NCI-H69 (cell line): ENCODE results near the gene ETV3.

Experiments
- DNase-seq: peaks from one replicate; lab custom pipeline; 2025; lab: John Stamatoyannopoulos, UW

Gene ETV3

GRCh38 chr1:157161901-157162300 lies 23.7 kb upstream of the ETV3 start:
- no peak for DNase-seq

- DNase-seq, result no peak
These were observed 20.8 kb upstream of the ETV3 start for GRCh38 chr1:157158967-157159366.

GRCh38 chr1:157157501-157158190 lies 19.5 kb upstream of the ETV3 start:
- no peak for DNase-seq

DNA sequence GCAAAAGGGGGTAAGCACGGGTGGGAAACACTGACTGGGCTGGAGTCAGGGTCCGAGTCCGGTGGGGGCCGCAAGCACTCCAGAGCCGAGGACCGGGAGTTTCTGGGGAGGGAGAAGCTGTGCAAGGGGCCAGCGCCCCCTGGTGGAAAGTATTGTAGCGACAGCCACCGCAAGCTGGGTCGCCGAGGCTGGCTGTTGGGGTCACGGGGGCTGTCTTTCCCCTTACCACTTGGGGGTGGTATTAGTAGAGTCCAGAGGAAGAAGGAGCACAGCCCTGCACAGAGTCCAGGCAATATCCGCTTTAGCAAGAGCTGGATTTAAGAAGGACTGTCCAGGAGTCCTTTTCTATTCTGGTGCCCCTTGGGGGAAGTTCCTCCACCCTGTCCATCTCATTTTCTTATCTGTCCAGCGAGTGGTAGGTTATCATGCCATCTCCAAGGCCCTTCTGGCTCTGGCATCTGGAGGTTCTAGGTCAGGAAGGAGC lies 17.9 kb upstream of the ETV3 start:
- peak; percentile 76 for DNase-seq

DNA sequence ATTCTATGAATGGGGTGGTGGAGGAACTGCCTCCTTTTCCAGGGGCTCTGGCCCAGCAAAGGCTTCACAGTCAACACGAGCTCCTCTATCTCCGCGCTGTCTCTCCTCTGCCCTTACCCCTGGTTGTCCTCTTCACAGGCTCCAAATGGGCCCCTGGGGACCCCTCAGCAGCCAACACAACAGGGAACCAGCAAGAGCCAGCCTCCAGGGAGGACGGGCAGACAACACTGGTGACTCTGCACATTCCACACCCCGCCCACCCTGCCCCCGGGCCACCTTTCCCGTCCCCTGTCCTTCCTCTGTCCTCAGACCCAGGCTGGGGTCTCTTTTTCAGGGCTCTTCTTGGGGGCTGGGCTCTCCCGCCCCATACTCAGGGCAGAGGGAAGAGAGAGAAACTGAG lies 17.5 kb upstream of the ETV3 start:
- peak; percentile 44 for DNase-seq

- DNase-seq, result peak; percentile 21
These were observed 16.8 kb upstream of the ETV3 start for GRCh38 chr1:157154940-157155514.

GRCh38 chr1:157154291-157154690 lies 16.1 kb upstream of the ETV3 start:
- DNase-seq, result peak; percentile 48

DNA sequence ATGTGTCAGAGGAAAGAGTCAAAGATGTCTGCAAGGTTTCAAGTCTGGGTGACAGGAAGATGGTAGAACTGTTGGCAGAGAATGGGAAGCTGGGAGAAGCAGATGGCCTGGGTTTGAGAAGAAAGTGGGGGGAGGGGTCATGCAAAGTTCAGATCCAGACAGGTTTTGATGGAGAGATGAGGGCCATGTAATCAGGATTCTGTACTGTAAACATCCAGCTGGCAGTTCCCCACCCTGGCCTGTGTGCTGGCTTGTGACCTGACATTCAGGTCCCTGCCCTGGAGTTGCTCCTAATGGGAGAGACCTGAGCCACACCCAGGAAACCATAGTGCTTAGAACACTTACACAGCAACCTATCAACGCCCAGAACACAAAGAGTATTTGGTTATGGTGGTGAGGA lies 15.6 kb upstream of the ETV3 start:
- DNase-seq, result peak; percentile 45

GRCh38 chr1:157152510-157152909 lies 14.3 kb upstream of the ETV3 start:
- DNase-seq, result no peak

DNA sequence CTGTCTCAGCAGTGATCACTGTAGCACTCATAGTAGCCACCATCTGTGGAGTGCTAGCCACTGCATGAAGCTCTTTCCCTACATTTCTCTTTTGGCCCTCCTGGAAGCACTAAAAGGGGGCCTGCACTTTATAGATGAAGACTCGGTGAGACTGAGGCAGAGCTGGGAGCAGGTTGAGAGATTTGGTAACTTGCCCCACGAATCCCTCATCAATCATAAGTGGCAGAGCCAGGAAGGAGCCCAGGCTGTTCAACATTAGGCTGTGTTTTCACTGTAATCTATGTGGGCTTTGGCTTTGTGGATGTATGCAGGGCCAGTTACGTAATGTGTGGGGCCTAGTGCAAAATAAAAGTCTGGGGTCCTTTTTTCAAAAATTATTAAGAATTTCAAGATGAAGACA lies 13.3 kb upstream of the ETV3 start:
- DNase-seq, result no peak

GRCh38 chr1:157151073-157151472 lies 12.9 kb upstream of the ETV3 start:
- DNase-seq, result no peak

- no peak for DNase-seq
These were observed 12.4 kb upstream of the ETV3 start for GRCh38 chr1:157150631-157151030.

GRCh38 chr1:157147906-157148700 lies 9.9 kb upstream of the ETV3 start:
- DNase-seq, result no peak

- no peak for DNase-seq
These were observed 8.8 kb upstream of the ETV3 start for GRCh38 chr1:157147037-157147436.

- no peak for DNase-seq
These were observed 8.0 kb upstream of the ETV3 start for GRCh38 chr1:157146244-157146643.

DNA sequence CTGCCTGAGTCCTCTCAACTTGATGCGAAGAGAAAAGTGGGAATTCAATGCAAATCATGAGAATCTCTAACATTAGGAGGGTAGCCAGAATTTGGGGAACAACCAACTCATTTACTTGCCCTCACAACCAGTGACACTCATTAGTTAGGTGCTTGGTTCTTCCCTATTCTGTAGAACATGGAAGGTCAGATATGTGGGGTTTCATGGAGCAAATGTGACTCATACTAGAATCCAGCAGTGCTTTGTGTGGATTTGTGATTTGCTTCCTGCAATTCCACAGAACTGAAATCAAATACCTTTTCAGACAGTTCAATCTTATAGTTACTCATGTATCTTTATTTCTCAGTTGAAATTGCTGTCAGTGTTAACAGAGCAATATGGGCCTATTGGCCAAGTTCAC lies 6.9 kb upstream of the ETV3 start:
- no peak for DNase-seq

DNA sequence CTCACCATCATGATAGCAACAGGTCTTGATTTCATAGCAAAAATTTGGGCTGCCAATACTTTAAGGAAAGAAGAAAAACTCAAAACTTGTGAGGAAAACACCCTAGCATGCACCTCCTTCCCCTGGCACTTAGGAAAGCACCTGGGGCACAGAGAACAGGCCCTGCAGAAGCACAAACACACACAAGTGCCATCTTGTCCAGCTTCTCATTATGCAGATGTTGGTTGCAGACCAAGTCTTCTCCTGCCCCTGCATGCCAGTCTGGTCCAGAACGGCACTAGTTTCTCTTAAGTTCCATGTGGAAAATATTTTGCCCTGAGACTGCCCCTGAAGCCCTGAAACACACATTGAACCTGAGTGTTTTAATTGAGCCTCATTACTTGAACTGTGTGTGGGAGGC lies 6.3 kb upstream of the ETV3 start:
- DNase-seq, result no peak

GRCh38 chr1:157142765-157143423 lies 4.7 kb upstream of the ETV3 start:
- DNase-seq, result no peak

GRCh38 chr1:157142201-157142600 lies 4.0 kb upstream of the ETV3 start:
- no peak for DNase-seq

- DNase-seq, result no peak
These were observed 3.1 kb upstream of the ETV3 start for GRCh38 chr1:157141212-157141855.

GRCh38 chr1:157140063-157140588 lies 1.9 kb upstream of the ETV3 start:
- no peak for DNase-seq
